Heart left ventricle (tissue), 16 donors: ENCODE measurements around the gene LIN9. TPM values are rescaled to one million over a fixed set of nuclear protein-coding genes. Genes with fewer than 3 reads are reported as not detected.
A peak's percentile ranks its signal among the peaks of the same experiment; 100 is the strongest.

Source experiments
- ATAC-seq, 4 donors: fragments of 200-7000 bp; cut with Tn5 transposase; one replicate each; pipeline ENCODE4 v1.9.1; 2020 to 2022; ENCODE audit warnings: moderate library complexity in 4 of 4, mild to moderate bottlenecking in 3 of 4, moderate number of reproducible peaks in 1 of 4
- DNase-seq, 5 donors: peaks; one replicate each; pipeline ENCODE4 v3.0.0-alpha.2; 2020
- H3K27ac ChIP-seq, 12 donors: fragments of 200-600 bp; sonication (generic) in 4 of 12; one replicate each; pipeline versions ENCODE4 v1.5.0 to v1.8.0; 2016 to 2022; ENCODE audit warnings: mild to moderate bottlenecking in 2 of 12
- H3K27me3 ChIP-seq, 9 donors: fragments of 200-600 bp; sonication (generic) in 2 of 9; one replicate each; pipeline versions ENCODE4 v1.5.1 to v1.8.0; 2016 to 2022; ENCODE audit warnings: mild to moderate bottlenecking in 3 of 9
- H3K36me3 ChIP-seq, 9 donors: fragments of 200-600 bp; sonication (generic) in 2 of 9; one replicate each; pipeline versions ENCODE4 v1.5.0 to v1.8.0; 2018 to 2022; ENCODE audit warnings: mild to moderate bottlenecking in 2 of 9
- H3K4me1 ChIP-seq, 12 donors: fragments of 200-600 bp; sonication (generic) in 4 of 12; one replicate each; pipeline versions ENCODE4 v1.5.0 to v1.8.0; 2016 to 2022; ENCODE audit warnings: mild to moderate bottlenecking in 3 of 12
- H3K4me3 ChIP-seq, 12 donors: fragments of 200-600 bp; sonication (generic) in 4 of 12; one replicate each; pipeline versions ENCODE4 v1.5.0 to v1.8.0; 2017 to 2022; ENCODE audit warnings: mild to moderate bottlenecking in 9 of 12, moderate library complexity in 4 of 12
- H3K9me3 ChIP-seq, 12 donors: fragments of 200-600 bp; sonication (generic) in 4 of 12; one replicate each; pipeline versions ENCODE4 v1.5.0 to v1.8.0; 2016 to 2022; ENCODE audit warnings: mild to moderate bottlenecking in 1 of 12
- POLR2A ChIP-seq, 2 donors: fragments of 450-650 bp; IDR thresholded peaks; one replicate each; pipeline ENCODE4 v1.6.1; 2017; ENCODE audit warnings: antibody characterized with exemption in 2 of 2, mild to moderate bottlenecking in 2 of 2, moderate library complexity in 2 of 2
- WGBS, 4 donors: extraction: QIAGEN DNeasy Blood & Tissue Kit in 2 of 4; methylation state at CpG; one replicate each; pipeline versions ENCODE4 v1.1.5 to v1.1.7; 2013 to 2018; 5-methylcytosine and 5-hydroxymethylcytosine counted together
- intact Hi-C, 10 donors: fragments of 100-400 bp; cut with DNase I; formaldehyde crosslinking; loops; one replicate each; pipeline versions ENCODE4 v1.11.1 to v1.14.2; 2022
- long read RNA-seq, 3 donors: library from polyadenylated mRNA; unstranded; transcript quantifications; one replicate each; pipeline ENCODE4 v2.0.0, GENCODE V29; 2020 to 2021
- polyA plus RNA-seq, 2 donors: library from polyadenylated mRNA; stranded (reverse); fragments of 200-250 nt; gene quantifications; one replicate each; pipeline ENCODE4 v1.2.3, GENCODE V29; 2013
- total RNA-seq, 9 donors: library from RNA; depleted of rRNA in 2 of 9; stranded (reverse); fragments of >200 nt in 2 of 9; fragmentation: NEBNext Ultra II Directional in 3 of 9; extraction: Animal tissue kit (Norgen Biotek cat#: 25700) in 3 of 9; gene quantifications; one replicate each; pipeline versions ENCODE4 v1.1.0 to v1.2.4, GENCODE V29; 2016 to 2023
- TF ChIP-seq, protein P1 (sequence below), 12 donors: fragments of 200-600 bp; sonication (generic) in 4 of 12; IDR thresholded peaks; one replicate each; pipeline versions ENCODE4 v1.5.0 to v1.8.0; 2018 to 2022; ENCODE audit warnings: antibody characterized with exemption in 12 of 12, mild to moderate bottlenecking in 5 of 12
- donor health status: ischemic (EF 13 %, LVEDD 7.1; RV severe dilation, severe dysfunction).
- donor health status: healthy with polysubstance abuse.
- donor health status: DM: no; HTN: yes; CAD: no.
- donor health status: DM: no; HTN: no; CAD: no.
- donor health status: ischemic (EF 25% LVEDD 6.9; RV normal size, moderate dysfunction).
- donor health status: ischemic (EF 25% LVEDD 5.7; RV mildly dilated, moderate dysfunction).
- donor health status: healthy.
- donor health status: DM: yes; HTN: yes; CAD: no.
- donor health status: ischemic (EF 35%, LVEDD 5.7; RV mildly dilated, moderate dysfunction).
- donor health status: nonischemic (EF 11% LVEDD 7.7; RV severe dilation, severe dysfunction).
- donor health status: DM: yes; HTN: yes; CAD: no.
- donor health status: PGD.
- donor health status: ischemic (EF 29% LVEDD 5.4; RV normal size, mild dysfunction).
- donor health status: nonischemic (EF 23%, LVEDD 6.1; RV moderate dilation, normal function).

Gene LIN9, protein sequence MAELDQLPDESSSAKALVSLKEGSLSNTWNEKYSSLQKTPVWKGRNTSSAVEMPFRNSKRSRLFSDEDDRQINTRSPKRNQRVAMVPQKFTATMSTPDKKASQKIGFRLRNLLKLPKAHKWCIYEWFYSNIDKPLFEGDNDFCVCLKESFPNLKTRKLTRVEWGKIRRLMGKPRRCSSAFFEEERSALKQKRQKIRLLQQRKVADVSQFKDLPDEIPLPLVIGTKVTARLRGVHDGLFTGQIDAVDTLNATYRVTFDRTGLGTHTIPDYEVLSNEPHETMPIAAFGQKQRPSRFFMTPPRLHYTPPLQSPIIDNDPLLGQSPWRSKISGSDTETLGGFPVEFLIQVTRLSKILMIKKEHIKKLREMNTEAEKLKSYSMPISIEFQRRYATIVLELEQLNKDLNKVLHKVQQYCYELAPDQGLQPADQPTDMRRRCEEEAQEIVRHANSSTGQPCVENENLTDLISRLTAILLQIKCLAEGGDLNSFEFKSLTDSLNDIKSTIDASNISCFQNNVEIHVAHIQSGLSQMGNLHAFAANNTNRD
- total RNA-seq (10 to 100 TPM; 10.9 to 21.0 (median 18.0) TPM), polyA plus RNA-seq (10 to 100 TPM; 11.1 to 11.7 TPM)
- long read RNA-seq, donor 1, transcript LIN9-201 (15 exons, 3,567 nt): major isoform, 31 of 50 reads
- long read RNA-seq, donor 1, partial matches to known transcripts: 4 of 50 reads
- long read RNA-seq, donor 1, other reads (novel, unspliced or antisense): 12 of 50 reads
- long read RNA-seq, donor 2, transcript LIN9-201 (15 exons, 3,567 nt): major isoform, 33 of 60 reads
- long read RNA-seq, donor 2, transcript LIN9-204 (14 exons, 2,909 nt): minor isoform, 7 of 60 reads
- long read RNA-seq, donor 2, partial matches to known transcripts: 7 of 60 reads
- long read RNA-seq, donor 2, other reads (novel, unspliced or antisense): 10 of 60 reads
- long read RNA-seq, donor 3, transcript LIN9-203 (15 exons, 3,186 nt): minor isoform, 5 of 57 reads
- long read RNA-seq, donor 3, transcript LIN9-201 (15 exons, 3,567 nt): major isoform, 41 of 57 reads
- long read RNA-seq, donor 3, partial matches to known transcripts: 4 of 57 reads
- long read RNA-seq, donor 3, other reads (novel, unspliced or antisense): 5 of 57 reads

DNA sequence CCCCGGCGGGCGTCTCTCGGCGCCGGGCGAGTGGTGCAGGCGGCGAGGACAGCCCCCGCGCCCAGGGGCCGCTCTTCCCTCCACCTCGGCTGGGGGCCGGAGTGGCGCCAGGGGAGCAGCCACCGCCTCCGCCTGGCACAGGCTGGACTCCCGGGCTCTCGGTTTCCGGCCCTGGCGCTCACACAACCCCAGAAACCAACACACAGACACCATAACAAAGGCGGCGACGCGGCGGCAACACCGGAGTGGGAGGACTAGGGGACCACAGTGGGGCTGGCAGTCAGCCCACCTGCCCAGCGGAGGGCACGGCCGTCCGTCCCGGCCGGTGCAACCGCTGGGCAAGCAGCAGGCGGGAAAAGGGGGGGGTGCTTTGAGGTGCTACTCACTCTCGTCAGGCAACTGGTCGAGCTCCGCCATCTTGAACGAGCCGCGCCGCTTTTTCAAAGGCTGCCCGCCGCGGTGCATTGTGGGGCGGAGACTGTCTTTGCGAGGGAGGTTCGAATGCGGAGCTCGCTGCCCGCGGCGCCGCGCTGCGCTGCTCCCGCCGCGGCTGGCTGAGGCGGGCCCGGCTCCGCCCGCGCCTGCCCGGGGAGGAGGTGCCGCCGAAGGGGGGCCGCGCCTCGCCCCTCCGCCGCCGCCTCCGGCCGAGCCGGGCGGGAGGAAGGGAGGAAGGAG lies at the start of gene LIN9:
TSS of gene LIN9 (minus strand) at position 442 of the 675 bp plus-strand sequence. CDS start at position 417, 25 bp downstream.
- DNase-seq: peak; percentile 90 to 94 (median 93)
- Histone ChIP-seq H3K27me3 (no peaks in the 10 kb centered on the region), H3K4me1 (peaks cover 0 to 35% (median 12%) of the 10 kb centered on the region in 12 donors), H3K27ac (peak within 1 kb of the TSS; percentile 78 to 98 (median 90)), H3K9me3 (no peaks in the 10 kb centered on the region), H3K4me3 (peak within 1 kb of the TSS; percentile 74 to 100 (median 96)), H3K36me3 (no peaks in the 10 kb centered on the region)
- peak in 1 of 2 donors; percentile 33 for TF ChIP-seq POLR2A (IDR thresholded peaks at IDR 0.05)
- TF ChIP-seq, protein P1, sequence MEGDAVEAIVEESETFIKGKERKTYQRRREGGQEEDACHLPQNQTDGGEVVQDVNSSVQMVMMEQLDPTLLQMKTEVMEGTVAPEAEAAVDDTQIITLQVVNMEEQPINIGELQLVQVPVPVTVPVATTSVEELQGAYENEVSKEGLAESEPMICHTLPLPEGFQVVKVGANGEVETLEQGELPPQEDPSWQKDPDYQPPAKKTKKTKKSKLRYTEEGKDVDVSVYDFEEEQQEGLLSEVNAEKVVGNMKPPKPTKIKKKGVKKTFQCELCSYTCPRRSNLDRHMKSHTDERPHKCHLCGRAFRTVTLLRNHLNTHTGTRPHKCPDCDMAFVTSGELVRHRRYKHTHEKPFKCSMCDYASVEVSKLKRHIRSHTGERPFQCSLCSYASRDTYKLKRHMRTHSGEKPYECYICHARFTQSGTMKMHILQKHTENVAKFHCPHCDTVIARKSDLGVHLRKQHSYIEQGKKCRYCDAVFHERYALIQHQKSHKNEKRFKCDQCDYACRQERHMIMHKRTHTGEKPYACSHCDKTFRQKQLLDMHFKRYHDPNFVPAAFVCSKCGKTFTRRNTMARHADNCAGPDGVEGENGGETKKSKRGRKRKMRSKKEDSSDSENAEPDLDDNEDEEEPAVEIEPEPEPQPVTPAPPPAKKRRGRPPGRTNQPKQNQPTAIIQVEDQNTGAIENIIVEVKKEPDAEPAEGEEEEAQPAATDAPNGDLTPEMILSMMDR (IDR thresholded peaks at IDR 0.05): peak in 3 of 12 donors; percentile 8 to 27 (median 23)
- ATAC-seq: peak; percentile 65 to 90 (median 82)
- intact Hi-C loops: loop anchor here in 1 of 10 donors (5.0 kb wide), 1 partner anchor 98 kb away; the partner anchor contains the start of gene PARP1
- 0% methylated on average over 17 to 77 of the region's 77 CpGs for WGBS, 4 donors

DNA sequence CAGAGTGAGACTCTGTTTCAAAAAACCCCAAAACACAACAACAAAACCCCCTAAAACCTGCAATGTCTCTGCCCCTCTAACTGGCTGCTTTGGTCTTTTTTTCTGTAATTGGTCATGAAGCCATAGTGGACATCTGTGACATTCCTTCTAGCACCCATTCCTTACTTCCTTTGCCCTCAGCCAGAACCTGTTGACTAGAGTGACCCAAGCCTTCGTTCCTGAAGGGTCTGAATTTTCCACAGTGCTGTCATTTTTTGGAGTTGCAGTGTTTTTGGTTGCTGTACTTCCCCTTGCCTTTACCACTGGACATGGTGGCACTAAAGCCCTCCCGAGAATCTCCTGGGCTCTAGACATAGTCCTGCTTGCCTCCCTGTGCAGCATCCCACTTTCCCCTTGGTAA lies 48.5 kb upstream of the LIN9 start:
- DNase-seq (no peak), ATAC-seq (no peak)
- intact Hi-C loops: no loop called here
- H3K27me3 ChIP-seq: no peaks in the 10 kb centered on the region
- peak overlapping the region in 2 of 12 donors; percentile 52 to 74 for H3K27ac ChIP-seq
- 94 to 99% (median 96%) methylated on average over 2 of the region's 2 CpGs for WGBS, 4 donors
- peaks cover 0 to 51% (median 29%) of the 10 kb centered on the region in 12 donors for H3K4me1 ChIP-seq
- H3K36me3 ChIP-seq: peaks cover 0 to 68% (median 43%) of the 10 kb centered on the region in 9 donors
- no peak overlapping the region for H3K4me3 ChIP-seq
- no peaks in the 10 kb centered on the region for H3K9me3 ChIP-seq
- TF ChIP-seq, protein P1 (IDR thresholded peaks at IDR 0.05): no peak
- TF ChIP-seq POLR2A (IDR thresholded peaks at IDR 0.05): no peak

DNA sequence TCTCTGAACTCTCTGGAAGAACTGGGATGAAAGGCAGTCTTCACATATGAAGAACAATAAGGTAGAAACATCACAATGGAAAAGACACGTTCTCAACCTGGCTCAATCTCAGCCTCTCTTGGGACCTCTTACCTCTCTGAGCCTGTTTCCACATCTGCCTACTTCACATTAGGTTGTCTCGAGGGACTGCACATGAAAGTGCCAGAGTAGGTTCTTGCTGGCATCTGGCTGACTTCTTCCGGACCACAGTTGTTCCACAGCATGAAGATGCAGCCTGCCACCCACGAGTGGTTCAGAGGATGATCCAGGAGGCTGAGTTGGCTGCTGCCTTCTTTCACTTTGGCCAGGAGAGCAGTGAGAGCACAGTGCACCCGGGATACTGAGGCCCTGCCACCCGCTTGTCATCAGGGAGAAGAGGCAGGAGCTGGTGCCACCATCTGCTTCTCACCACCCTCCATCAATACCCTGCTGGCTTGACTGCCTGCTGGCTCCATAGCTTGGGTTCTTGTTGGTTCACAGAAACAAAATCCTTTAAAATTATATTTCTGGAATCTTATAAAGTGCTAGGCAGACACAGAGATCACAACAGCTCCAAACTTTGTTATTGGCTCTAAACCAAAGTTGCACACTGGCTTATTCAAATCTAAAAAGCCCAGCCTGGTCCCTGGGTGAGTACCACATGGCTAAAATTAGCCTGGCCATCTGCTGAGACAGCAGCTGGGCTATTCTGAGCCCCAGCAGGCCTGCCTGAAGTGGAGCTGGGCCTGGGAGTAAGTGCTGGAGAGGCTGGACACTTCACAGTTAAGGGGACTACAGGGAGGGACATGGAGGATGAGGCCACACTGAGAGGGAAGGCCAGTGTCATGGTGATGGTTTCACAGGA lies 46.9 kb upstream of the LIN9 start:
- DNase-seq: peak in 4 of 5 donors; percentile 57 to 83 (median 74)
- Histone ChIP-seq H3K9me3 (no peaks in the 10 kb centered on the region), H3K27me3 (no peaks in the 10 kb centered on the region), H3K4me1 (peaks cover 0 to 50% (median 29%) of the 10 kb centered on the region in 12 donors), H3K27ac (peak overlapping the region in 11 of 12 donors; percentile 37 to 77 (median 57)), H3K4me3 (no peak overlapping the region), H3K36me3 (peaks cover 0 to 53% (median 28%) of the 10 kb centered on the region in 9 donors)
- intact Hi-C loops: no loop called here
- no peak for TF ChIP-seq POLR2A (IDR thresholded peaks at IDR 0.05)
- TF ChIP-seq, protein P1 (IDR thresholded peaks at IDR 0.05): no peak
- peak; percentile 92 to 94 (median 94) for ATAC-seq
- 56 to 68% (median 64%) methylated on average over 4 to 6 of the region's 6 CpGs for WGBS, 4 donors
